Measurements from ENCODE around the gene SLC6A3. TPM values are rescaled to one million over a fixed set of nuclear protein-coding genes. Genes with fewer than 3 reads are reported as not detected.

SLC6A3 gene
- total RNA-seq, 2 experiments from 2014 or later = not detected

DNA sequence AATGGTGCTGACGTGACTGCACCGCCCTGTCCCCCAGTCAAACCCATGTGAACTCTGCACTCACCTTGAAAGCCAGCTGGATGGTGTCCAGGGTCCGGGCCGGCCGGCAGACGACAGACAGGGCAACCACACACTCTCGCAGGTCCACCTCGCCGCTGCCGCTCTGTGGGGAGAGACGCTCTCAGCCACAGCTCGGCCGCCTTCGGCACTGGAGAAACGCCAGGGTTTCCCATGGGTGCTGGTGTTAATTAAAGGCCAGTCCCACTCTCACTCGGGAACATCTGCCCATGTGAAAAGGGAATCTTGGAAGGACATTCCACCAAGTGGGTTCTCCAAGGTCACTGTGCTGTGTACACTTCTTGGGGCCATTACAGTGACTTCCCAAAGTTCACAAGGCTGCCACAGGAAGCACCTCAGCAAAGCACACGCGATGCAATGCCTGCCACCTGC lies 25.5 kb upstream of the SLC6A3 start:
- intact Hi-C loops (cut with DNase I, micrococcal nuclease) = no loop called here

DNA sequence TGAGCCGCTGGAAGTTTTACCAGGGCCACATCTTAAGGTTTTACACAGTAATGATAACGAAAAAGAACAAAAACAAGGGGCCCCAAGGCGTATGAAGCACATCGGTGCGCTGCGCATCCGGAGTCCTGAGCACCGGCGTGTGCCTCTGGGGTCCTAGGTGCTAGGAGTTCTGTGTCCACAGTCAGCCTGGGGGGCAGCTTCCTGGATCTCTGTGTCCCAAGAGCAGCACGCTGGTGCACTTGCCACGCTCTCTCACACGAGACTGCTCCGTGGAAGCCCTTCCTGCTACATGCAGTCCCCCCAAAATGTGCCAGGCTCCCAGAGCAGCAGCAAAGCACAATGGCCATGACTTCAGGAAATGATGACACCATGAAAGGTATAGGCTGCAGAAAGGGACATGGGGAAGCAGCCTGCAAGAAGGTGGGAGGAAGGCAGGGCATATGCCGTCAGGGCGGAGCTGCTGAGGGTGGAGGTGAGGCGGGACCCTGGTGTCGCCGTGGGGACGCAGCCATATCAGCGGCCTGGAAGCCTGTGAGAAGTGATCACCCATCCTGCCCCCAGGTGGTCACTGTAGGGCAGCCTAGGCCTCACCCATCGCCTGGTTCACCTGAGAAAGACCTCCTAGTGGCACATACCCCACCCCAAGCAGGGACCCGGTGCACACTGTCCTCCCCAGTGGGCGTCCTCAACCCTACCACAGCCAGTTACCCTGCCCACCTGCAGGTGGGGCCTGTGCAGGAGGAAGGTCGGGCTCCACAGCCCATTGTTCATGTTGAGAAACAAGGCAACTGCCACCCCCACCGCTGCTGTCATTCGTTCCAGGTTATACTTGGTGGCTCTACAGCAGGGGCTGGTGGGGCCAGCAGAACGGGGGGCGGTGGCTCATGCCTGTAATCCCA lies 23.6 kb upstream of the SLC6A3 start:
- Mint-ChIP-seq H3K27ac (no peak overlapping the region), H3K4me1 (peaks cover 6% of the 10 kb centered on the region), H3K4me3 (no peak overlapping the region), H3K27me3 (no peaks in the 10 kb centered on the region), H3K9me3 (ENCODE audit: low read depth) (peaks cover 6% of the 10 kb centered on the region), H3K36me3 (ENCODE audit: low read depth) (peaks cover 34% of the 10 kb centered on the region)
- DNase-seq (no peak), ATAC-seq (no peak)
- intact Hi-C loops (cut with DNase I, micrococcal nuclease) = loop anchor here in 1 of 2 experiments (1.0 kb wide), 1 partner anchor 301 kb away; no protein-coding TSS in a partner anchor
- ChIA-PET POLR2A (no interaction called here), CTCF (interaction anchor here (0.7 kb wide), 1 partner anchor 187 kb away, joined by 3 read pairs; no protein-coding TSS in a partner anchor)

More for the DNA sequence above, 25.5 kb upstream of the SLC6A3 start:
- ATAC-seq (no peak), DNase-seq (no peak)
- ChIA-PET POLR2A (no interaction called here), CTCF (interaction anchor here (1.2 kb wide), 2 partner anchors 9 to 91 kb away, joined by 3 to 4 read pairs; no protein-coding TSS in a partner anchor)
- H3K27ac Mint-ChIP-seq = no peak overlapping the region
- no peaks in the 10 kb centered on the region for H3K27me3 Mint-ChIP-seq
- H3K4me1 Mint-ChIP-seq = peaks cover 6% of the 10 kb centered on the region
- no peak overlapping the region for H3K4me3 Mint-ChIP-seq
- H3K9me3 Mint-ChIP-seq (ENCODE audit: low read depth) = no peaks in the 10 kb centered on the region
- H3K36me3 Mint-ChIP-seq (ENCODE audit: low read depth) = peaks cover 22% of the 10 kb centered on the region

DNA sequence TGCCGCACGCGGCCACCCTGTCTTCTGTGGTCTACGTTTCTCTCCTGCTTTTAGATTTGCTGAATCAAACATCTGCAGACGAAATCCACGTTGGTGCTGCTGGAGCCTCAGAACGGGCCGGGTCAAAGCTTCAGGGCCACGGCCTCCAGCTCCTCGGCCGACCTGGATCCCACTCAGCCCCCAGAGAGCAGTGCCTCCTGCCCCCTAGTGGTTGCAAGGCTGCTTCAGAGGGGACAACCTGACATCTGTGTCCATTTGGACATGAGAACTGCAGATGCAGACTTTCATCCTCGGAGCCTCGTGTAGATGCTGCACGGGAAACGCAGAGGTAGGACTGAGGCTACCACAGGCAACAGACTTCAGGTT lies 23.0 kb upstream of the SLC6A3 start:
- H3K4me3 Mint-ChIP-seq = no peak overlapping the region
- ChIA-PET CTCF (interaction anchor here (0.6 to 1.3 kb wide), 3 partner anchors 67 to 728 kb away, joined by 3 to 4 read pairs (median 4); no protein-coding TSS in a partner anchor), POLR2A (no interaction called here)
- ATAC-seq = no peak
- peaks cover 6% of the 10 kb centered on the region for H3K9me3 Mint-ChIP-seq (ENCODE audit: low read depth)
- intact Hi-C loops (cut with DNase I, micrococcal nuclease) = loop anchor here in 1 of 2 experiments (1.0 kb wide), 1 partner anchor 300 kb away; no protein-coding TSS in a partner anchor
- H3K27ac Mint-ChIP-seq = no peak overlapping the region
- no peaks in the 10 kb centered on the region for H3K27me3 Mint-ChIP-seq
- peak; percentile 54 for DNase-seq
- H3K36me3 Mint-ChIP-seq (ENCODE audit: low read depth) = peaks cover 40% of the 10 kb centered on the region
- H3K4me1 Mint-ChIP-seq = peaks cover 6% of the 10 kb centered on the region

DNA sequence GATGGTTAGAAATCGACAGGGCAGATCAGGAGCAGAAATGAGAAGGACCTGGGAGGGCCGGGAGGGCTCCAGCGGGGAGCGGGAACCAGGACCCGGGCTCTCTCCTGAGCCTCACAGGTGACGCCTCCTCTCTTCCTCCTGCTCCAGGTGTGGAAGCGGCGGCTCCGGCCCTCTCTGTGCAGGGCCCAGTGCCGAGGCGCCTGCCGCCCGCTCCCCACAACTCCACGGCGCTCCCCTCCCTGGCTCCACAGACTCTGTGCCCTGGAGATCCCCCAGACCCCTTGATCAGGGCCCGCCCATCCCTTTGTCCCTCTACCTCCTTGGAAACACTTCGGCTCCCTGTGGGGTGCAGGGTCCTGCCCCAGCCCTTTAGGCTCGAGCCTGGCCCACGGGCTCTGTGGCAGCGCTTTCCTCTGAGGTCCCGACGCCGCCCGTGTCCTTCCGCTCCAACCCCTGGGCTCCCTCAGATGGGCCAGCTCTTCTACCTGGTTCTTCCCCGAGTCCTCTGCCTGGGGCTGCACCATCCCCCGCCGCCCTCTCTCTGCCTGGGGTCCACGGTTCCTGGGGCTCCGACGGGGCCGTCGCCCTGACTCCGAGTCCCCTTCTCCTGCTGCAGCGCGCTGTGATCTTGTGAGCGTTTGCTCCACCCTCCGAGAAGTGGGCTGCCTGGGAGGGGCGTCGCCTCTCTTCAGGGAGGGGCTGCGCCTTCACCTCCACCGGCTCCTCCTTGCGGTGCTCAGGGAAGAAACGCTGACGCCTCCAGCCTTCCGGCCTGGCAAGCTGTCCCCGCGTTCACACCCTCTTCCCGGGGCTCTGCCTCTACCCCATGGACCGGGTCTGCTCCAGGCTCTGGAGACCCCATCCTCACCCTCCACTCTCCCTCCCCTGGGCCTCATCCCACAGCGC lies 22.4 kb upstream of the SLC6A3 start:
- CTCF ChIA-PET = interaction anchor here (0.6 to 1.3 kb wide), 3 partner anchors 68 to 728 kb away, joined by 3 to 4 read pairs (median 4); no protein-coding TSS in a partner anchor

DNA sequence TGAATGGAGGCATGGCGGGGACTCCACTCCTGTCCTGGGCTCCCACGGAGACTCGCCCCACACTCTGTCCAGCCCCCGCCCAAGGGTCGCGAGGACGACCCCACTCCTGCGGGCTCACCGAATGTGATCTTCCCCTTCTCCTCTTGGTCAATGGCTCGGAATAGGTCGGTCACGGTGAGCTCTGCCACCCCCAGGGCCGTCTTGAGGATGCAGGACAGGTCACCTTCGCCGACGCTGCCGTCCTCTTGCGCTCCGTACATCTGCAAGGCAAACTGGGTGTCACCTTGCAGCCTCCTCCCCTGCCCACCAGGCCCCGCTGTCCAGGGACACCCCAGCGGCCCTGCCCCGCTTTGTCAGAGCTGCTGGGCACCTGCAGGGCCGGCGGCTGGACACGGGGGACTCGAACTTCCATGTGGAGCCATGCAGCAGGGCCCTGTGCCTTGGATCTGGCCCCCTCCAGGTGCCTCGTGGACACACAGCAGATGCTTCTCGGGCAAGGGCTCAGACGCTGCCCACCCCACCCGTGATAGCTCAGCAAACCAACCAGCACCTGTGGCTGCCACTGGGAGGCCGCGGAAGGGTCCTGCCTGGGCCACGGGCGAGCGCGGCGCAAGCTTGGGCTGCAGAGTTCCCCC lies 21.5 kb upstream of the SLC6A3 start:
- no peak for DNase-seq
- ChIA-PET CTCF (interaction anchor here (0.9 kb wide), 1 partner anchor 22 kb away, joined by 3 read pairs; no protein-coding TSS in a partner anchor), POLR2A (interaction anchor here (1.0 kb wide), 1 partner anchor 37 kb away, joined by 3 read pairs; no protein-coding TSS in a partner anchor)
- peaks cover 6% of the 10 kb centered on the region for H3K4me1 Mint-ChIP-seq
- peaks cover 6% of the 10 kb centered on the region for H3K9me3 Mint-ChIP-seq (ENCODE audit: low read depth)
- ATAC-seq = no peak
- peaks cover 46% of the 10 kb centered on the region for H3K36me3 Mint-ChIP-seq (ENCODE audit: low read depth)
- intact Hi-C loops (cut with DNase I, micrococcal nuclease) = no loop called here
- no peak overlapping the region for H3K27ac Mint-ChIP-seq
- no peak overlapping the region for H3K4me3 Mint-ChIP-seq
- H3K27me3 Mint-ChIP-seq = no peaks in the 10 kb centered on the region

More for the DNA sequence above, 22.4 kb upstream of the SLC6A3 start:
- H3K27ac Mint-ChIP-seq = no peak overlapping the region
- peaks cover 6% of the 10 kb centered on the region for H3K9me3 Mint-ChIP-seq (ENCODE audit: low read depth)
- peaks cover 37% of the 10 kb centered on the region for H3K36me3 Mint-ChIP-seq (ENCODE audit: low read depth)
- POLR2A ChIA-PET = no interaction called here
- no peak for ATAC-seq
- no peaks in the 10 kb centered on the region for H3K27me3 Mint-ChIP-seq
- no peak for DNase-seq
- peaks cover 6% of the 10 kb centered on the region for H3K4me1 Mint-ChIP-seq
- intact Hi-C loops (cut with DNase I, micrococcal nuclease) = loop anchor here in 1 of 2 experiments (1.0 kb wide), 1 partner anchor 299 kb away; no protein-coding TSS in a partner anchor
- H3K4me3 Mint-ChIP-seq = no peak overlapping the region

DNA sequence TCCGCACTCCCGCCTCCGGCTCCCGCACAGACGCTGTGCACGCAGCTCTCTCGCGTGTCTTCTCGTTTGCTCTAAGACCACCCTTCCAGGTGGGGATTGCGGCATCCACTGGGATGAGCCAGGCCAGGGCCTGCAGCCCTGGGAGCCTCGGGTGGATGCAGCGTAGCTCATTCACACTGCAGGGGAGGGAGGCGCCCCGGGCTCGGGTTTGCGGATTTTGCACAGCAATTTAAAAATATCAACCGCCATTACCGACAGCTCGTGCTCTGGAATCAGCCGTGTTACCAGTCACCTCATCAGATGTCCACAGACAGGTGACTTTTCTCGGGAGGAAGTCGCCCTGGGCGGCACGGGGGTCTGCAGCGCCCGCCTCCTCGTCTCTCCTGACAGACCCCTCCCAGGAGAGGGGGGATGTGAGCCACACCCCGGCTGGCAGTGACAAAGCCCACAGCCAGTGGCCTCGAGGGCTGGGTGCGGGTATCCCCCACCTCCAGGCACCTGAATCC lies 20.8 kb upstream of the SLC6A3 start:
- Mint-ChIP-seq H3K36me3 (ENCODE audit: low read depth) (peaks cover 49% of the 10 kb centered on the region), H3K4me1 (peaks cover 6% of the 10 kb centered on the region), H3K4me3 (no peak overlapping the region), H3K27ac (no peak overlapping the region), H3K27me3 (no peaks in the 10 kb centered on the region), H3K9me3 (ENCODE audit: low read depth) (peaks cover 6% of the 10 kb centered on the region)
- intact Hi-C loops (cut with DNase I, micrococcal nuclease) = no loop called here
- ChIA-PET POLR2A (interaction anchor here (1.0 kb wide), 1 partner anchor 37 kb away, joined by 3 read pairs; no protein-coding TSS in a partner anchor), CTCF (interaction anchor here (0.9 kb wide), 1 partner anchor 23 kb away, joined by 3 read pairs; no protein-coding TSS in a partner anchor)
- no peak for ATAC-seq
- no peak for DNase-seq

DNA sequence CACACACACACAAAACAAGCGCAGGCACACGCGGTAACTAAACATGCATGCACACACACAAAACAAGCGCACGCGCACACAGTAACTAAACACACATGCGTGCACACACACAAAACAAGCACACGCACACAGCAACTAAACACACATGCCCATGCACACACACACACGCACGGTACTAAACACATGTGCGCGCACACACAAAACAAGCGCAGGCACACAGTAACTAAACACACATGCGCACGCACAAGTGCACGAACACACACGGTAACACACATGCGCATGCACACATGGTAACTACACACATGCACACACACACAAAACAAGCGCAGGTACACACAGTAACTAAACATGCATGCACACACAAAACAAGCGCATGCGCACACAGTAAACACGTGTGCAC lies 19.9 kb upstream of the SLC6A3 start:
- intact Hi-C loops (cut with DNase I, micrococcal nuclease) = no loop called here
- no peaks in the 10 kb centered on the region for H3K27me3 Mint-ChIP-seq
- ATAC-seq (no peak), DNase-seq (no peak)
- POLR2A ChIA-PET = no interaction called here
- no peak overlapping the region for H3K4me3 Mint-ChIP-seq
- H3K27ac Mint-ChIP-seq = no peak overlapping the region
- peaks cover 4% of the 10 kb centered on the region for H3K4me1 Mint-ChIP-seq
- CTCF ChIA-PET = no interaction called here
- H3K36me3 Mint-ChIP-seq (ENCODE audit: low read depth) = peaks cover 53% of the 10 kb centered on the region
- peaks cover 6% of the 10 kb centered on the region for H3K9me3 Mint-ChIP-seq (ENCODE audit: low read depth)

DNA sequence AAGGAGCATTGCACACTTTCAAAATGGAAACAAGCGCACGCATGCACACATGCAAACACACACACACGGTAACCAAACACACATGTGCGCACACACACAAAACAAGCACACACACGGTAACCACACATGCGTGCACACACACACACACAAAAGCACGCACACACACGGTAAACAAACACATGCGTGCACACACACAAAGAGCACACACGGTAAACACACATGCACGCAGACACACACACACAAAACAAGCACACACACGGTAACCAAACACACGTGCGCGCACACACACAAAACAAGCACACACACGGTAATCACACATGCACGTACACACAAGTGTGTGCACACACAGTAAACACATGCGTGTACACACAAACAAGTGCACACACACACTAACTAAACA lies 19.3 kb upstream of the SLC6A3 start:
- POLR2A ChIA-PET = no interaction called here
- peaks cover 53% of the 10 kb centered on the region for H3K36me3 Mint-ChIP-seq (ENCODE audit: low read depth)

DNA sequence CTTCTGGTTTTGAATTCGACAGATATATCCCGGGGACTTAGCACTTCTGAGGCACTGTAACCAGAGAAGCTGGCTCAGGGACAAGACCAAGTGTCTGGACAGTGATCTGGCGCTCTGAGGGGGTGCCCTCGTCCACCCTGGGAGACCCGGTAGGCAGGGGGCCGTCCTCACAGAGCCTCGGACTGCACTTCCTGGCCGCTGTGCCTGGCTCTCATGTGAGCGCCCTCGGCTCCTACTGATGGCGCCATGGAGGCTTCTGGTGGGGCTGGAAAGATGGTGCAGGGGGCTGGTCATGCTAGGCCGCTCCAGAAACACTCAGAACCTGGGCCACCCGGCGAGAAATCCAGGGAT lies 18.8 kb upstream of the SLC6A3 start:
- Mint-ChIP-seq H3K4me1 (no peaks in the 10 kb centered on the region), H3K36me3 (ENCODE audit: low read depth) (peaks cover 53% of the 10 kb centered on the region), H3K27ac (no peak overlapping the region), H3K27me3 (no peaks in the 10 kb centered on the region), H3K9me3 (ENCODE audit: low read depth) (peaks cover 6% of the 10 kb centered on the region), H3K4me3 (no peak overlapping the region)
- POLR2A ChIA-PET = no interaction called here
- ATAC-seq (no peak), DNase-seq (no peak)
- CTCF ChIA-PET = interaction anchor here (0.7 to 0.9 kb wide), 2 partner anchors 25 to 132 kb away, joined by 3 read pairs; no protein-coding TSS in a partner anchor
- intact Hi-C loops (cut with DNase I, micrococcal nuclease) = no loop called here

More for the DNA sequence above, 19.3 kb upstream of the SLC6A3 start:
- Mint-ChIP-seq H3K9me3 (ENCODE audit: low read depth) (peaks cover 6% of the 10 kb centered on the region), H3K27ac (no peak overlapping the region), H3K4me1 (no peaks in the 10 kb centered on the region), H3K4me3 (no peak overlapping the region), H3K27me3 (no peaks in the 10 kb centered on the region)
- CTCF ChIA-PET = interaction anchor here (0.9 kb wide), 1 partner anchor 26 kb away, joined by 3 read pairs; no protein-coding TSS in a partner anchor
- ATAC-seq (no peak), DNase-seq (no peak)
- intact Hi-C loops (cut with DNase I, micrococcal nuclease) = no loop called here

DNA sequence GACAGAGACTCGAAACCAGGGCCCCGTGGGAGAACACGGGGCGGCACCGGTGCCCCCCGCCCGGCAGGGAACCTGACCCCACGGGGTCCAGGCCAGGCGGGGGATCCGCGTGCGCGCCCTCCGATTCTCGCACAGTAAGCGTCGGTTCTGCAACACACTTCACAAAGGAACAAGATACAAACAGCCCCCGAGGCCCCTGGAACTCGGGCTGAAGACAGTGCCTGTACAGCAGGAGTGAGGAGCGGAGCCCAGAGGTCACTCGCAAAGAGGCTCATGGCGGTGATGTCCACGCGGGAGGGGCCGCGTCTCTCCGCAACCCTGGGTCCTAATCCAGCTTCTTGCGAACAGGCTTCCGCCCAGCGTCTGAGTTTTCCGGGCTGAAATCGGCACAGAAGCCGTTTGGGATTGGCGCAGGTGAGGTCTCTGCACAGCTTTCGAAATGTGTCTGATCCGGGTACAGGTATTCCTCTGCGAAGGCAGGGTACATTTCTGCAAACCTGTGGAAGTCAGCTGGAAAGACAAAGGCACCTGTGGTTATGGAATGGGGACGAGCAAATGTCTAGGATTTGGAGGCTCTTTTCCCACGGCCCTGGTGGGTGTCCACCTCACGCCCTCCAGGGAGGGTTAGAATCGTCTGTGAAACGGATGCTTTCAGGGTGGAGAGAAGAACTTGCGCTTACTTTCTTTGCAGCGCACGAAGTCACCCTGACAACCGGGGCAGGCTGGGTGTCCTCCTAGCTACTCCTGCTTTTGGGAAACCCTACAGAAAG lies 18.3 kb upstream of the SLC6A3 start:
- peaks cover 6% of the 10 kb centered on the region for H3K9me3 Mint-ChIP-seq (ENCODE audit: low read depth)
- H3K4me3 Mint-ChIP-seq = no peak overlapping the region
- H3K27ac Mint-ChIP-seq = no peak overlapping the region
- no peaks in the 10 kb centered on the region for H3K4me1 Mint-ChIP-seq
- POLR2A ChIA-PET = no interaction called here
- no peaks in the 10 kb centered on the region for H3K27me3 Mint-ChIP-seq
- peak; percentile 1 for DNase-seq
- CTCF ChIA-PET = interaction anchor here (0.7 to 0.9 kb wide), 2 partner anchors 25 to 132 kb away, joined by 3 read pairs; no protein-coding TSS in a partner anchor
- peaks cover 53% of the 10 kb centered on the region for H3K36me3 Mint-ChIP-seq (ENCODE audit: low read depth)
- intact Hi-C loops (cut with DNase I, micrococcal nuclease) = no loop called here
- ATAC-seq = no peak
